GM19240 (cell line): ENCODE measurements around the gene ITGAV.

Source experiments
- DNase-seq: peaks from one replicate; pipeline ENCODE4 v3.0.0; 2011; ENCODE audit warnings: low spot score; ENCODE audit not compliant: insufficient read length

The ITGAV gene

DNA sequence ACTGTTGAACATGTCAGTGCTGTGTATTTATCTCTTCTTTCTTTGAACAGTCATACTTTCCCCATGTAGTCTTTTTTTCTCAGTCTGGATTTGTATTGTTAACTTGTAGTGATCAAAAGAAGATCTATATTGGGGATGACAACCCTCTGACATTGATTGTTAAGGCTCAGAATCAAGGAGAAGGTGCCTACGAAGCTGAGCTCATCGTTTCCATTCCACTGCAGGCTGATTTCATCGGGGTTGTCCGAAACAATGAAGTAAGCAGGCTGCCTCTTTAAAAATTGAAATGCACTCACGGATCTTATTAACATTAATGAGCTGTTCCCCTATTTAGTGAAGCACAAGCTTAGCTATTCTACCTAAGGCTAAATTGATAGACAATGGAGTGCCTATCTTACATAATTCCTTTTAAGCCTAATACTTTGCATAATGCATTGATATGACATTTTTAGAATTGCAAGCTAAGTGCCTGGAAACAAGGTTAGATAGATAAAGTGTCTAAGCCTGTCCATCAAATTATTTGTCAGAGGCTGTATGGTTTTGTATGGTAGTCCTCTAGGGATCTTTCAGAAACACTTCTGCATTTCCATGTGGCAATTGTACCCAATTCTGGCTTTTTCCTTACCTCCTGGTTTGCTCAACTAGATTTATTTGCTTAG, 74.7 kb downstream of the ITGAV start:
- DNase-seq = no peak

DNA sequence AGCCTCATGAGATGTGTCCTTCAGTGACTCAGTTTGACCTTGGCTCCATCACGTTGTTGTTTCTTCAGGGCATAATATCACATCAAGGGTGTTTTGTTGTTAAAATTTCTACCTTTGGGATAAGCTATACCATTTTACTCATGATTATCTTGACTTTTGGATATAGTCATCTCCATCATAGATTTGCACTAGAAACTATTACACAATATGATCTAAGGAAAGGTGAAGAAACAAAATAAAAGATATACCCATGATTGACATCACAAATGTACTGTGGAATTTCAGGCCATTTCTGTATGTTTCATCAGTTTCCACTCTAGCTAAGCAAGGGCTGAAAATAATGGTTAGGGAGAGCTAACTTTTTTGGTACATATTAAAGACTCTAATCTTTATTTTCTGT, 79.3 kb downstream of the ITGAV start:
- DNase-seq = no peak

DNA sequence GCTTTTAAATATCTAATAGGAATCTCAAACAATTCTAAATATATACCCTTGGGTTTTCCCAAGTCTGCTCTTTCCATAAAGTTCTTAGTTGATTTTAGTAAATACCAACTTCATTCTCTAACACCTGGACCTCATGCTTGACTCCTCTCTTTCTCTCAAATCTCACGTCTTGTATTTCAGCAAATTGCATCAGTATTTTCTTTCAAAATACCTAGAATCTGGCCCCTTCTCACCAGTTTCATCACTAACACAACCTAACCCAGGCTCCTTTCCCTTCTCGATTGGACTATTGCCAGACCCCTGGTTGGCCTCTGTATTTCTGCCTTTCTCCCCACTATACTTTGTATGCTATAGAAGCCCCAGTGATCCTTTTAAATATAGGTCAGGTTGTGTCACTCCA, 81.0 kb downstream of the ITGAV start:
- DNase-seq = no peak

DNA sequence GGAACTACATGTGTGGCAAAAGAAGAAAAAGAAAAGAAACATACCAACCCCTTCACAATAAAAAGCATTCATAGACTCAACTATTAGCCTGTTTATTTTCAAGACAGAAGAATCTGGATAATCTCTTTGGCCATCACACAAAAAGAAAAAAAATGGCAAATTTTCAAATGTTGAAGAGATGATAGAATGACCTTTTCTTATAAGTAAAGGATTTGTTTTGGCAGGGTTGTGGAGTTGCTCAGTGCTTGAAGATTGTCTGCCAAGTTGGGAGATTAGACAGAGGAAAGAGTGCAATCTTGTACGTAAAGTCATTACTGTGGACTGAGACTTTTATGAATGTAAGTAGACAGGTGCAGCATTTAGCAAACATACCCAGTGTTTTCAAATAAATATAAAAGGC, 85.5 kb downstream of the ITGAV start:
- DNase-seq = no peak

DNA sequence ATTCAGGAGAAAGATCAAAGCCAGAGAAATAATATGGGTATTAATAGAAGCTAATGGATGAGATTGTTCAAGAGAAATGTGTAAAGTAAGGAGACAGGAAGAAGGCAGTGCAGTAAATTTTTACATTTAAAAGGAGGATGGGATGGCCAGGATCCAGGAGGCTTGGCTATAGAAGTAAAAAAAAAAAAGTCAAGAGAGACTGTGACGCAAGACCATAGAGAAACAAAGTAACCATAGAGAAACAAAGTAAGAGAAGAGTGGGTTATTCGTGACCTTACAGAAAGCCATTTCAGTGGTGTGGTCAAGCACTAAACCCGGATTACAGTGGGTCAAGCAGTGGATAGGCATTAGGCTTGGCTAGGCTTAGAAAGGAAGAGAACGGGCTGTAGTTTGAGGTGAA, 93.5 kb downstream of the ITGAV start:
- no peak for DNase-seq

DNA sequence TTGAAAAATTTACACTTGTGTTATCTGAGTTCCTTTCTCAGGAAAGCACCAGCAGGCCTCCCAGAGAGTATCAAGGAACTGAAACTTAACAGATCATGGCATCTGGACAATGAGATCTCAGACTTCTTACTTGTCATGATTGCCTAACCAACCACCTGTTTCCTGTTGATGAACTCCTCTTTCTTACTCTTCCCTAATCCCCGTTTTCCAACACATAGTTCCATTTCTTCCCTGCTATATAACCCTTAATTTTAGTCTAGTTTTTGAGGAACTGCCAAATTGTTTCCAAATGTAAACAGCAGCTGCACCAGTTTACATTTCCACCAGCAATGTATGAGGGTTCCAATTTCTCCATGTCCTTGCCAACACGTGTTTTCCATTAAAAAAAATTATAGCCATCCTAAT, 98.0 kb downstream of the ITGAV start:
- no peak for DNase-seq

DNA sequence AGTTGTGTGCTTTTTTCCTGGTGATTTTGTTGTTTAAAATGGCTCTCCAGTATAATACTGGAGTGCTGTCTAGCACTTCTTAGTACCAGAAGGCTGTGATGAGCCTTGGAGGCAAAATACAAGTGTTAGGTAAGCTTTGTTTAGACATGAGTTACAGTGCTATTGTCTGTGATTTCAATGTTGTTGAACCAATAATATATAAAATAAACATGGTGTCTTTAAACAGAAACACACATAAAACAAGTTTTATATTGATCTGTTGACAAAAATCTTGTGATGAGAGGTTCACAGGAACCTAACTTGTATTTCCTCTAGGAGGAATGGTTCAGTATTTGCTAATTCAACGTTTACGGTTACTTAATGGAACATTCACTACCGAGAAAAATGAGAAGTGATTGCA, 99.0 kb downstream of the ITGAV start:
- no peak for DNase-seq

DNA sequence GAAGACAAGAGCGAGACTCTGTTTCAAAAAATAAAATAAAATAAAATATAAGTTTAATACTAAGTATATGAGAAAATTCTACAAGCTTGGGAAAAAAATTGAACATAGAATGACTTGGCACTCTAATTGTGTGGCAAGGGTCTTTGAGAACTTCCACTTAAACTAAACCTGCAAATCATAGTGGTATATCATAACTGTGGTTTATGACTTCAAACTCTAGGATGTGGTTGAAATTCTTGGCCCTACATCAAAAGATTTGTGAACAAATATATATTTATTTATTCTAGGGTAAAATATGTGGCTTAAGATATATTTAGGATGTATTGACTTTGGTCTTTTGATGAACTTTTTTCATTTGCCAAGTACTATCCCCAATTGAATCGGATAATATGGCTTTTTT, 100.9 kb downstream of the ITGAV start:
- no peak for DNase-seq

DNA sequence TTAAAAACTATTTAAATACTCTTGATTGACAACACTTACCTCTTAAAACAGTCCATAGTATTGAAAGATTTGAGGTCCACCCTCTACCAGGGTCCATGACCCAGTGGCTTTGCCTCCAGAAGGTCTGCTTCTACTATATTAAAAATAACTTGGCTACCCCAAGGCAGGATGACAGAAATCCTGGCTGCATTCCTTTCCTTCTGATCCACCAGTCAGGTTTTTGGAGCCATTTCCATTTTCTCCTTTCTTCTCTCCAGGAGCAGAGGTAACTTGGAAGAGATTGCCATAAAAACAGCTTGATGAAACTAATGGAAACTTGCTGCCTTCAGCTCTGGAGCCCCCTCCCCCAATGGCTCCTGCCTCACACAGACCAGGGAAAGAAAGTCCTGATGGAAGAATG, 101.4 kb downstream of the ITGAV start:
- no peak for DNase-seq

DNA sequence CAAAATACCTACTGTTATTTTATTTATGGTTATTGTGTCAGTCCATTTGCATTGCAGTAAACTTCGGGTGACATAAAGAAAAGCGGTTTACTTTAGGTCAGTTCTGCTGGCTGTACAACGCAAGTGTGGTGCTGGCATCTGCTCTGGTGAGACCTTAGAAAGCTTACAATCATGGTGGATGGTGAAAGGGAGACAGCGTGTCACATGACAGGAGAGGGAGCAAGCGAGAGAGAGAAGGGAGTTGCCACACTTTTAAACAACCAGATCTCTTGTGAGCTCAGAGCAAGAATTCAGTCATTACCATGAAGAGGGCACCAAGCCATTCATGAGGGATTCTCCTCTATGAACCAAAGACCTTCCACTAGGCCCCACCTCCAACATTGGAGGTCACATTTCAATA, 102.0 kb downstream of the ITGAV start:
- no peak for DNase-seq

DNA sequence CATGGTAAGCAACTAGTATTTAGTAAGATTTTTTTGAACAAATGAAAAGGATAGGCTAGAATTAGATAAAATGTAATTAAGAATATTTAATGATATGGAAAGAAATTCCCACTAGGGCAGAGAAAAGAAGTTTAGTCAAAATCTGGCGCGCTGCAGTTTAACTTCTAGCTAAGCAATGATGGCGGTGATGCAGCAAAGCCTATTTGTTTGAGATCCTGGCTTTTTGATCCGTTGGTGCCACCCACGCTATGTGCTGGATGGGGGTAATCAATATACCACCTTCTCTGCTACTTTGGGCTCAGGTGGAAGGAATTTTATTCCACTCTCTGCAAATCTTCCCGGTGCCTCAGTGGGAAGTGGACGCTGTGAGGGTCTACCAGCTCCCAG, 103.6 kb downstream of the ITGAV start:
- no peak for DNase-seq

DNA sequence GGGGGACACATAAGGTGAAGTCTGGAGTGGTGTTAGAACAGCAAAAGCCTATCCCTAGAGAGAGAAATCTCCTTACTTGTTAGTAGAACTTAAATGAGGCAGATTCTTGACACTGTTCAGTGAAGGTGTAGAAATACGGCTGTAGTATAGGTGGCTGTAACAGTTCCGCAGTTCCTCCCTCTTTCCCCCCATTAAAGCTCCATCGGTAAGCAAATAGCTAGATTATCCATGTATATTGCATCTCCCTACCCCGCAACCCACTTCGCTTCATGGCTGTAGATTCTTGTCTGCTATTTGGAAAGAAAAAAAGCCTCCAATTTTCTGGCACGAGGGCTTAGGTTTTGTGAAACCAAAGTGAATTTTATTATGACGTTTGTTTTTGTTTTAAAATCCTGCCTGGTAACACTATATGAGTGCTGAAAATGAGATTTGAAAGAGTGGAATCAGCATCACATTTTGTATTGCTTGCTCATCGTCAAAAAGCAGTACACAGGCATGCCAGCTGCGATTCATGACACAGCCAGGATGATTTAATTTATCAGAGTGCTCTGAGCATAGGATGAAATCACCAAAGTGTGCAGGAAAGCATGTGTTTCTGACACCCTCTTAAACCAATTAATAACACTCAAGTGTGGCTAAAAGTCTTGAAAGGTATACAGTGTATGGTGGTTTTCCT, 105.4 kb downstream of the ITGAV start:
- no peak for DNase-seq

DNA sequence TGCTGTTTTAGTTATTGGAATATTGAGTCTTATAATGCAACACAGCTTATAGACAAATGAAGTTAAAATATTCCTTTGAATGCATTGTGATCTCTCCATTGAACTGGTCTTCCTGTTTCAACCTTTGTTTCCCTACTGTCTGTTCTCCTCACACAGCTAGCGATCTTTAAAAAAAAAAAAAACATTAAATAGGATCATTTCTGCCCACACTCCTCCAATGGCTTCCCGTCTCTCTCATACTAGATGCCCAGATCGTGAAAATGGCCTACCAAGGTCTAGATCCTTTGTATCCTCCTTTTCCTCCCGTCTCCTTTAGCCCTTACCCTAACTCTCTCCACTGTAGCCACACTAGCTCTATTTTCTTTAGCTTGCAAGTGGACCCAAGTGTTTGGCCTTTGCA, 106.4 kb downstream of the ITGAV start:
- DNase-seq = no peak

DNA sequence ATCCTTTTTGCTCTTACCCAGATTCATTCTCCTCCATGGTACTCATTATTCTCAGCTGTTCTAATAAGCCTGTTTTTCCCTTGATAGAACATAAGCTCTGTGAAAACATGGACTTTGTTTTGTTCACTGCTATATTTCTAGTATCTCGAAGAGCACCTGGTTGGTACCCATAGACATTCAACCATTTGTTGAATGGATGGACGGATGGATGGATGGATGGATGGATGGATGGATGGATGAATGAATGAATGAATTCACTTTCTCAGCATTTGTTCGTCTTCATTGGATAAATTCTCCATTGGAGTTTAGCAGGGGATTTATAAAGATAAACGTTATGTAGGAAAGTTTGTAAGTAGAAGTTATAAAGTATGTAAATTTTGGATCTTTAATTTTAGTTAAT, 106.9 kb downstream of the ITGAV start:
- no peak for DNase-seq

DNA sequence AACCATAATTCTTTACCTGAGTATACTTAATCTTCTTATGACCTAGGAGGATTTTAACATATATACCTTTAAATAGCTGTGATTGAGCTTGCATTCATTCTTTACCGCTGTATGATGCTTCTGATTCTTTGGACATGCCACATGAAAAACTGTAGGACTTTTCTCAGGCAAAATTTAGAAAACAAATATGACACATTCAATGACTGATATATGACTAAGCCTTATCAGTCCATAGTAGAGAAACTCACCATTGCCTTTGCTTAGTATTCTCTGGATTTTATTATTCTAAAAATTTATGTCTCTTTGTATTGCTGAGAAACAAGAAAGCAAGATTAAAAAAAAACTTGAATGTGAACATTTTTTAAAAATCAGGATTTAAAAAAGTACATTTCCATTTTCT, 107.7 kb downstream of the ITGAV start:
- no peak for DNase-seq

DNA sequence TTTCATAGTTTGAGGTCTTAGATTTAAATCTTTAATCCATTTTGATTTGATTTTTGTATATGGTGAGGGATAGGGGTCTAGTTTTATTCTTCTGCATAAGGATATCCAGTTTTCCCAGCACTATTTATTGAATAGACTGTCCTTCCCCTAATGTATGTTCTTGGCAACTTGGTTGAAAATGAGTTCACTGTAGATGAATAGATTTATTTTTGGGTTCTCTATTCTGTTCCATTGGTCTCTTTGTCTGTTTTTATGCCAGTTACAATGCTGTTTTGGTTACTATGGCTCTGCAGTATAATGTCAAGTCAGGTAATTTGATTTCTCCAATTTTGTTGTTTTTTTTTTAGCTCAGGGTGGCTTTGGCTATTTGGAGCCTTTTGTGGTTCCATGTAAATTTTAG, 109.9 kb downstream of the ITGAV start:
- no peak for DNase-seq

DNA sequence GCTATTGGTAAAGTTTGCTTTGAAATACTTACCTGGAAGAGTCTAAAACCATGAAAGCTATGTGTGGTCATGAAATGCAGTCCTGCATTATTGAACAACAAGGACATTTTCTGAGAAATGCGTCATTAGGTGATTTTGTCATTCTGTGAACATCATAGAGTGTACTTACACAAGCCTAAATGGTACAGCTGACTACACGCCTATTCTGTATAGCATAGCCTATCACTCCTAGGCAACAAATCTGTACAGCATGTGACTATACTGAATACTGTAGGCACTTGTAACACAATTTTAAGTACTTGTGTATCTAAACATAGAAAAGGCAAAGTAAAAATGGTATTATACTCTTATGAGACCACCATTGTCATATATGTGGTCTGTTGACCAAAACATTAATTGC, 112.2 kb downstream of the ITGAV start:
- no peak for DNase-seq

DNA sequence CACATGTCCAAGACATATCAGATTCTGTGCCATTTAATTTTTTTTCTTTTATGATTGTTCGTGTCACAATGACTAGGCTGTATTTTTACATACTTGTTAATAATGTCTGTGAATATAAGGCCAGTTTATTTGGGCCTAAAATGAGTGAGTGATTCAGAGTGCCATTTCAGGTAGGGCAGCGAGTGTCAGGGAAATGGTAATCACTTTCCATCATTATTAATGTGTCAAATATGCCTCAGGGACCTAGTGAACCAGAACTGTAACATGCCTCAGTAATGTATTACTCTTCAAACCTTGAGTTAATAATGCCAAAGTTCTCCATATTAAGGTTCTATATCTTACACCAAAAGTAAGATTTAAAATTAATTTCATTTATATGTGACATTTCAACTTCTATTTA, 112.6 kb downstream of the ITGAV start:
- no peak for DNase-seq

DNA sequence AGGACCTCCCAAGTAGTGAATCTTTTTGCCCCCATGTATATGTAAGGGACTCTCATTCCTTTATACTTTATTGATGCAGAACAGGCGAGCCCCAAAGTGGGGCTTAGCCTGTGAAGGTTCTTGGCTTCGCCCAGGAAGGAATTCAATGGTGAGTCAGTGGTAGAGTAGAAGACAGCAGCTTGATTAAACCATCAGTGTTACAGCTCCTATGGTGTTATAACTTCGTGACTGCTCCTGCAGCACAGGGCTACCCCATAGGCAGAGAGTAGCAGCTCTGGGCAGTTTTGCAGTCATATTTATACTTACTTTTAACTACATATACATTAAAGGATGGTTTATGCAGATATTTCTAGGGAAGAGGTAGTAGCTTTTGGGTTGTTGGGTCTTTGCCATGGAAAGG, 115.0 kb downstream of the ITGAV start:
- no peak for DNase-seq

DNA sequence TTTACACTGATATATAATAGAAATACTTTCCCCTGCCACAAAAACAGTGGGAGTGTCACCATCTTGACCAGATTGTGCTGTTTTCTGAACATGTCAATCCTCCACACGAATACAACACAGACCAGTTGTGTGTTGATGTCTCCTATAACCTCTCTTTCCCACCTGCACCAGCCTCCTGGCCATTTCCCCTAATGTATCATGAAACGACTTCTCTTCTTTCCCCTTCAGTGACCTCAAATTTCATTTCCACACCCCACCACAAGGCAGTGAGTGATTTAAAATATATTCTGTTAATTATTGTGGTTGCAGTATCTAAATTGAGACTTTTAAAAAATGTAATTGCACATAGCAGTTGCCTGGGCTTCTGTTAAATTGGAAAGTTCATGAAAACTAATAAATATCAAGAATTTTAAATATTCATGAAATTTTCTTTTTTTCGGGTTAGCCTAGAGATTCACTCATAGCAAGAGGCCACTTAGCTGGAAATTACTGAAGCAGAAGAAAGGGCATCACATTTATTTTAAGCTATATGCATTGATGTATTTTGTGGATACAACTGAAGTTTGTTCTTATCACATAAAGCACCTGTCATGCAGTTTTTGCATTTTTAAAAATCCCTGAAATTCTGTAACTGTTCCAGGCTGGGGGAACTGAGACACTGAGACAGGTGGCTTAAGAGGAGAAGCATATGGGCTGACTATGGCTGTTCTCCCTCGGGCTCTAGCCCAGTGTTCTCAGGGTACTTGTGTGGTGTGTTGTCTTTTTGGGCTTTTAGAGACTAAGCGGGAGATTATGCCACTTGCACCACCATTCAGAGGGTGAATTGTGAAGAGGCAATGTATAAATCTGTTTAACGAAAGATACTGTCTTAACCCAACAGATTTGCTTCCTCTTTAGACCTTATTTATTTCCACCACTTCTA, 119.9 kb downstream of the ITGAV start:
- DNase-seq = no peak

DNA sequence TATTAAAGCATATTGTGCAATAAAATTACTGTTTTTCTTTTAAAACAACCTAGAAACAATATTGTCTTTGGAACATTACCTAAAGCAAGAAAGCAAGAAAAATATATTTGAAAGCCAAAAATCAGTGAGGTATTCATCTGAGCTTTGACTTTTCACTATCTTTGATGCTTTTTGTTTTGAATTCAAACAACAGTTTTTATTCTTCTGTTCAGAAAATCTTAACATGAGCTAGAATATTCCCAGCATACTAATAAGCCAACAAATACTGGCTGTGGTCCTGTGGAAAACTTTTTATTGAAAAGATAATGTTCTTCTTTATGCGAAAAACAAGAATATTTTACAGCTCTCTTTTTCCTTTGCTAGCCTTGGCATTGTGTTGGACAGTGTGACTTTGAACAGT, 123.8 kb downstream of the ITGAV start:
- DNase-seq = no peak

DNA sequence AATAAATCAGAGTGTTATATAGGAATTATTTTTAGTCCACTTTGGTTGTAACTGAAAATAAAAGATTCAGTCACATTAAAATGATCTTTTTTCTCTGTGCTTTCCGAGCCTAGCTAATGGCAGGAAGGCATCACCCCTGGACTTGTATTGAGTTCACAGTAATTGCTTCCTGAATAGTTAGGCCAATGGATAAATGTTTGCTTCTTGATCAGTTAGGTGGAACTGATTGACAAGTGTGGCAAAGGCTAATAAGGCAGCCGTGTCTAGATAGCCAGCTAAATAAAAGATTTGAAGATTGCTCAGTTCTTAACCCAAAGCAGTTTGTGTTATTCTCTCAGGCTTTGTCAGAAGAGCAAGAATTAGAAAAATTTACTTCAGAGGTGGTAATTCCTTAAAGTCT, 124.8 kb downstream of the ITGAV start:
- no peak for DNase-seq

DNA sequence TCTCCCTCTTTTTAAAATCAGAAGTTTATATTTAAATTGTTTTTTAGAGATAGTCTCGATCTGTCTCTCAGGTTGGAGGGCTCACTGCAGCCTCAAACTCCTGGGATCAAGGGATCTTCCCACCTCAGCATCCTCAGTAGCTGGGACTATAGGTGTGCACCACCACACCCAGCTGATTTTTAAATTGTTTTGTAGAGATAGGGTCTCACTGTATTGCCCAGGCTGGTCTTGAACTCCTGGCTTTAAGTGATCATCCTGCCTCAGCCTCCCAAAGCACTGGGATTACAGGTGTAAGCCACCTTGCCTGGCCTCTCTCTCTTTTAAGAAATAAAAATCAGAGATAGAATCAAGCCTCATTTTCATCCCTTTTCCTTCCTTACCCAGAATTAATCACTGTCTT, 126.1 kb downstream of the ITGAV start:
- DNase-seq = no peak
